Dedifferentiated amniotic fluid mesenchymal stem cell (primary cell): ENCODE measurements around the gene HDHD3.

Experiments used
- DNase-seq: peaks from one replicate; pipeline ENCODE4 v3.0.0-alpha.2; 2016; ENCODE audit errors: extremely low spot score

HDHD3 gene

DNA sequence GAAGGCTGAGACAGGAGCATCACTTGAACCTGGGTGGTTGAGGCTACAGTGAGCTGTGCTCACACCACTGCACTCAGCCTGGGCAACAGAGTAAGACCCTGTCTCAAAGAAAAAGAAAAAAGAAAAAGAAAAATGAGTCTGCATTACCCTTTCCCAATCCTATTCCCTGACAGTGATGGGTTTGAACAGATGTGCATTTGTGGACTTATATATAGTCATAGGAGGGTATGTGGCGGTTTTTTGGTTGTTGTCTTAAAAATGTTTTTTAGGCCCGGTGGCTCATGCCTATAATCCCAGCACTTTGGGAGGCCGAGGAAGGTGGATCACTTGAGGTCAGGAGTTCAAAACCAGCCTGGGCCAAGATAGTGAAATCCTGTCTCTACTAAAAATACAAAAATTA is 13.4 kb downstream of the HDHD3 start:
- no peak for DNase-seq

- DNase-seq: no peak
Measured at GRCh38 chr9:113361304-113362018, 15.3 kb downstream of the HDHD3 start.

DNA sequence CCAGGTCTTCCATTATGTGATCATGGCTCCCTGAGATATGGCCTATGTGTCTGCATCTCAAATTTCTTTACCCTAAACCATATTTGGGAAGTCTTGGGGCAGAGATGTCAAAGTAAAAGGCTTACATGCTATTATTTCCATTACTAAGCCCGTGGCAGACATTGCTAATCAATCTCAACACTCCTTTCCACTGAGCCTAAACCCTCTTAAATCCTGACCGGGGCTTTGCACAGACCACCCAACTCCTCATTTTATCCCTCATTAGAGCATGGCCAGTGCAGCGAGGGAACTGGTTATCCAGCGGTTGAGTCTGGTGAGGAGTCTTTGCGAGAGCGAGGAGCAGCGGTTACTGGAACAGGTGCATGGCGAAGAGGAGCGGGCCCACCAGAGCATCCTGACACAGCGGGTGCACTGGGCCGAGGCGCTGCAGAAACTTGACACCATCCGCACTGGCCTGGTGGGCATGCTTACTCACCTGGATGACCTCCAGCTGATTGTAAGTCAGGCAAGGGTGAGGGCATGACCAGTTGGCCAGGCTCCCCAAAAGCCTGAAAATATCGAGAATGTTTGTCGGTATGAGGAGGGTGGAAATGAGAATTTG is 16.4 kb downstream of the HDHD3 start:
- DNase-seq: no peak

DNA sequence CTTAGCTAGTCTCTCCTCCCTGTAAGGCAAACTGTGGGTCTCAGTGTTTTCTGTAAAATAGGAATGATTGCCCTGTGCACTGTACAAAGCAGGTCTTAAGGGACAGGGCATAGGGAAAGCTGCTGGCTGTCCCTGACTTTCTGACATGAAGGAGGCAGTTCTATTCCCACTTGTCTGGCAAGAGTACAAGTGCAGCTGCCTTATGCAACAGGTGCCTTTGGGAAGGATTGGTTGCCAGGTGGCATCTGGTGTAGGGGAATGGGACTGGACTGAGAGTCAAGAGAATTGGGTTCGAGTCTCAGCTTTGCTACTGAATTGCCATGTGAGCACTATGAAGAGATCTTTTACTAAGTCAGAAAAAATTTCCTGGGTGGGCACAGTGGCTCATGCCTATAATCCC is 17.4 kb downstream of the HDHD3 start:
- DNase-seq: no peak

- DNase-seq: no peak
Measured at GRCh38 chr9:113356686-113357292, 20.0 kb downstream of the HDHD3 start.

DNA sequence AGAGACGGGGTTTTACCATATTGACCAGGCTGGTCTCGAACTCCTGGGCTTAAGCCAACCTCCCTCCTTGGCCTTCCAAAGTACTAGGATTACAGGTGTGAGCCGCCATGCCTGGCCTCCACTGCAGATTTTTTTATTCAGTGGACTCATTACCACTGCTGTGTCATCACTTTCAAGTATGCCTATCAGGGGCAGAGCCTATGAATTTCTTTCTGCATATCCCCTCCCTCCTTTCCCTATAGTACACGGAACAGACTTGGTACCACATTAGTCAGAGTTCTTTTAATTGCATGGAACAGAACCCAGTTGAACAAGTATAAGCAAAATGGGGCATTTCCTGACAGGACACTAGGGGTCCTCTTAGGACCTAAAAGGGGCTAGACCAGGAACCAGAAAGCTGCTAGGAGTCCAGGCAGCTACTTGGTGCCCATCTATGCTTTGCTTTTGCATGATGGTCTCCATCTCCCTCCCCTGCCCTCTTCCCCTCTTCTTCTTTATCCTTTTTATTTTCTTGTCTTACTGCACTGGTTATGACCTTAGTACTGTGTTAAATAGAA is 21.7 kb downstream of the HDHD3 start:
- DNase-seq: no peak

DNA sequence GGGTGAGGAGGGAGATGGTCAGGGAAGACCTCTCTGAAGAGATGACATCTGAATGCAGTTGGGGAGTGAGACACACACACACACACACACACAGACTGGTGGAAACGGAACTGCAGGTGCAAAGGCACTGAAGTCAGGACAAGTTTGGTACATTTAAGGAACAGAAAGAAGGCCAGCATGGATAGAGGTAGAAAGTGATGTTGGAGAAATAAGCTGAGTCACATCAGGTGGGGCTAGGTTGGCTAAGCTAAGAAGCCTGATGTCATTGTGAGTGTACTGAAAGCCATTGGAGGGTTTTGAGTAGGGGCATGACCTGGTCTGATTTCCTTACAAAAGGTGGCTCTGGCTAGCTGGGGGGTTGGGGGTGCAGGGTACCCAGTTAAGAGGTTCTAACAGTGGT is 24.4 kb downstream of the HDHD3 start:
- DNase-seq: no peak

DNA sequence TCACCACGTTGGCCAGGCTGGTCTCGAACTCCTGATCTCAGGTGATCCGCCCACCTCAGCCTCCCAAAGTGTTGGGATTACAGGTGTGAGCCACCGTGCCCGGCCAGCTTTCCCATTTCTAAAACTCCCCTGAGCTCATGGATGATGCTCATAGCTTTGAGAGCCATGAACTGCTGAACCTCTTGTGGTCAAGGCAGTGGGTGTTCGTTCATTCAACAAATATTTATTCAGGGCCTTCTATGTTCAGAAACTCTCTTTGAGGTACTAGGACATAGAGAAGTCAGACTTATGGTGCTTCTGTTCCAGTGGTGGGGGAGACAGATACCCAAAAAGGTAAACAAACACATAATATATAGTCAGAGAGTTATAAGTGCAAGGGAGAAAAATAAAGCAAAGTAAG is 24.8 kb downstream of the HDHD3 start:
- DNase-seq: no peak

- no peak for DNase-seq
Measured at GRCh38 chr9:113350937-113351336, 25.8 kb downstream of the HDHD3 start.

GRCh38 chr9:113350107-113350661 is 26.6 kb downstream of the HDHD3 start:
- DNase-seq: no peak

GRCh38 chr9:113349445-113350094 is 27.2 kb downstream of the HDHD3 start, which contains the start of gene BSPRY:
TSS of gene BSPRY (plus strand) at chr9:113349541. CDS start at chr9:113349580, 39 bp downstream.
- no peak for DNase-seq

- DNase-seq: no peak
Measured at GRCh38 chr9:113349066-113349444, 27.7 kb downstream of the HDHD3 start.

DNA sequence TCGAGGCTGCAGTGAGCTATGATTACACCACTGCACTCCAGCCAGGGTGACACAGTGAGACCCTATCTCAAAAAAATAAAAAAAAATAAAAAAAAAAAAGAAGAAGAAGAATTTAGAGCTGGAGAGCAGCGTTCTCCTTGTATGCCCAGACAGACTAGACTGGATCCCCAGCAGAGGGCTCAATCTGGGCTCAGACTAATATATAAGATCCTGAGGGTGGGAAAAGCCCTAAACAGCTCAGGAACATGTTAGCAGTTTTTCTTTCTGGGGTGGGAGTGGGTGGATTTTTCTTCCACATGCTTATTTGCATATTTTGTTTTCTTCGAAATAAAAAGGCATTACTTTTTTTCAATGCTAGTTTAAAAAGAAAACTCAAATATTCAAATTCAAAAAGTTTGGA is 28.3 kb downstream of the HDHD3 start:
- DNase-seq: no peak

GRCh38 chr9:113345671-113346070 is 31.1 kb downstream of the HDHD3 start:
- DNase-seq: no peak

- DNase-seq: no peak
Measured at GRCh38 chr9:113345190-113345589, 31.6 kb downstream of the HDHD3 start.

DNA sequence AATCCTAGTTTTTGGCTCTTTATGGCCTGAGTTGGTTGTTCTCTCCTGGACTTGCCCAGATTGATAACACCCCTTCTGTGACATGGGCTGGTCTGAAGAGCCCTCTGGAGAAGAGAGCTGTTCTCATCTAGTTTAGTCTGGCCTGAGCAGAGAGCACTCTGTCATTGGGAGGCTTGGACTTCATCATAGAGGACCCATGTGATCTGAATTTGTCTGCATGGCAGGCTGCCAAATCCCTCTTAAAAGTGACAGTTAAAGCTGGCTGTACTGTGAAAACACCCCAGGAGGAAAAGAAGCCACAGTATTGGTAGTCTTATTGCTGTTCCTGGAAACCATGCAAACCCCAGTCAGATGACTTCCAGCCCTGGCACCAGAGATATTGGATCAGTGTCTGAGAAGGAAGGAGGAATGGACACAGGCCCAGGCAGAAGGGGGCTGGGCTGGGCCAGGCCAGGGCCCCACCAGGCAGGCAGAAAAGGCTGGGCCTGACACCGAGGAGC is 33.0 kb downstream of the HDHD3 start:
- DNase-seq: peak; percentile 22

DNA sequence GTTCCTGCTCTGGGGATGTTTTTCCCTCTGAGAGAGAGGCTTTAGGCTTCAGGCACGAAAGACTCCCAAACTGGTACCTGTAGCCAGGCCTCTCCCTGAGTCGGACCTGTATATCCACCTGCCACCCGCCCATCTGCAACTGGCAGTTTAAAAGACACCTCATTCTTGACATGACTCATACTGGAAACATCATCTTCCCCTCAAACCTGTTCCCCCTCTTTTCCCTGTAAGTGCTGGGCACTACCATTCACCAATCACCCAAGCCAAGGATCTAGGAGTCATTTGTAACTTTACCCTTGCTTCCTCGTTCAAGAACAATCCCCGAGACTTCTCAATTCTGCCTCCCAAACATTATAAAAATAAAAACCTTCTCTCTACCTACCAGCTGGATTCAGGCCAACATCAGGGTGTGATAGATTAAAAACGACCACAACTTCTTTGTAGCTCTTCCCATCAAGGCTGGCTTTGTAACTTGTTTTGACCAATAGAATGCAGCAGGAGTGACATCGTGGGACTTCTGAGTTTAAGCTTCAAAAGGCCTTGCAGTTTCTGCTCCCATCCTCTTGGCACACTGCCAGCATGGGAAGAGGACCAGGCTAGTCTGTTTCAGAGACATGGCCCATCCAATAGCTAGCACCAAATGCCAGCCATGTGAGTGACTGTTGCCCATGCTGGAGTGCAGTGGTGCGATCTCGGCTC is 34.9 kb downstream of the HDHD3 start:
- no peak for DNase-seq

DNA sequence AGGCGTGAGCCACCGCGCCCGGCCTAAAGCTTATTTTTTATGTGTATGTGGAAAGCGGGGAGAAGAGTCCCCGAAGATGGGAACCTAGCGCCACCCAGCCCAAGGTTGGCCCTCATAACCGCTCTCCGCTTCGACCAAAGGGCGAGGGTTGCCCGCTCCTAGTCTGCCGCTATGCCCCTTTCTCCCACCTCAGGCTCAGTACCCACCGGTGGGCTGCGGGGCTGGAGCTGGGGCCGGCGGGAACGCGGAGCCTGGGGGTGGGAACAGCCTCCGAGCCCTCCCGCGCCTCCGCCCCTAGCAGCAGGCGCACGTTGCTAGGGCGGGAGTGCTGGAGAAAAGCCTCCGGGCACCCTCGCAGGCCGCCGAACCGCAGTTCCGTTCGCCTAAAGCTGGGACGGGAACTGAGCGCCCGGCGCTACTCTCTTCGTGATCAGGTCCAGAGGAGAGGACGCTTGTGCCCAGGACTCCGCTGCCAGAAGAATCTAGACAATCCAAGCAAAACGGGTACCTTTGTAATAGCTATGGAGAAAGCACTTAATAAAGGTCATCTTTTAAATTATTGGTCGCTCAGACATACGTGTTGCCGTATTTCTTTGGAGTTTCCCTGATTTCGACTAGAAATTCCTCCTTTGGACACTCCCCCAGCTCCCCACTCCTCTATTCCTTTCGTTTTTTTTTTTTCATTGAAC is 36.6 kb downstream of the HDHD3 start, which contains the start of gene WDR31:
WDR31 (minus strand) TSS at position 265 of the 689 bp plus-strand sequence. CDS start 8,253 bp downstream, outside the sequence.
- peak; percentile 79 for DNase-seq

DNA sequence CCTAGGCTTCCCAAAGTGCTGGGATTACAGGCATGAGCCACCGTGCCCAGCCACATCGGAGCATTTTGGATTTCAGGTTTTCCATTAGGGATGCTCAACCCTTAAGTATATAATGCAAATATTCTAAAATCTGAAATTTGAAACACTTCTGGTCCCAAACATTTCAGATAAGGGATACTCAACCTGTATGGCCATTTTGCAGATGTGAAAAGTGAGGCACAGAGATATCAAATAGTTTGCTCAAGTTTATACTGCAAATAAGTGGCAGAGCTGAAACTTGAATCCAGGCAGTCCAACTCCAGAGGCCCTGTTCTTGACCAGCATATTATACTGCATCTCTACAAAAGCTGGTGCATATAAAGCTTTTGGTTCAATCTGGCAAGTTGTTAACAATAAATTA is 39.1 kb downstream of the HDHD3 start:
- no peak for DNase-seq

DNA sequence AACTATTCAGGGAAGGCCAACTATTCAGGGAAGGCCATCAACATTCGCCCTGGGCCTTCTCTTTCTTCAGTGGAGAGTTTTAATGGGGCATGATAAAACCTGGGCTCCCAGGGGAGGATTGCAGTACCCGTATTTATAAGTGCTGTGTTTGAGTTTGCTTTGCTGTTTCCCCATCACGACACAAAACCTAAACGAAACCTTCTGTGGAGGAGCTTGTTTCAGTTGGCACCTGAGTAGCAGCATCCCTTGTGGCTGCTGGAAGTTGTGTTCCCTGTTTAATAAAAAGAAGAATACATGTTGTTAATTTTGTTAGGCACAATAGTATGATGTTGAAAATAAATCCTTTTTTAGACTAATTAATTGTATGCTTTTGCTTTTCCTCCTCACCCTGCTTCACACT is 45.0 kb downstream of the HDHD3 start:
- DNase-seq: no peak
